BJ (cell line): ENCODE data around the gene AP1S1. TPM values are rescaled to one million over a fixed set of nuclear protein-coding genes. Genes with fewer than 3 reads are reported as not detected.
"Not testable (repeated sequence)": the region's sequence is repeated elsewhere in the genome, so short reads cannot be mapped to it uniquely, and the experiment has no call there.

Experiments used
- CTCF ChIA-PET: fragments of 350-600 bp; formaldehyde crosslinking; extraction: SDS; loops from one replicate; lab custom pipeline; 2021; ENCODE audit warnings: antibody characterized with exemption, inconsistent platforms; lab: Yijun Ruan, JAX
- POLR2A ChIA-PET: fragments of 300-600 bp; sonication (Branson Sonifier 250); formaldehyde crosslinking; extraction: SDS; loops from one replicate; lab custom pipeline; 2021; ENCODE audit warnings: antibody characterized with exemption; lab: Charles Lee
- DNase-seq: peaks from one replicate; pipeline ENCODE4 v3.0.0-alpha.2; 2011; ENCODE audit warnings: low read depth
- H3K27me3 ChIP-seq: 2 replicates; pipeline ENCODE4 v1.6.0; 2011; ENCODE audit warnings: low read length; ENCODE audit not compliant: control insufficient read depth, insufficient read depth
- H3K36me3 ChIP-seq: 2 replicates; pipeline ENCODE4 v1.5.1; 2011; ENCODE audit warnings: low read length; ENCODE audit not compliant: control insufficient read depth, insufficient read depth
- H3K4me3 ChIP-seq: 2 replicates; pipeline ENCODE4 v1.5.1; 2011; ENCODE audit warnings: low read depth, mild to moderate bottlenecking, control low read depth, low read length
- polyA plus RNA-seq: library from polyadenylated mRNA; depleted of rRNA; stranded (reverse); fragments of >200 nt; gene quantifications from 2 replicates; pipeline ENCODE4 v1.2.3, GENCODE V29; 2011
- TF ChIP-seq, protein P1 (sequence below): IDR thresholded peaks from 2 replicates; pipeline ENCODE4 v1.5.1; 2011; ENCODE audit warnings: low read depth, mild to moderate bottlenecking, control low read depth, inconsistent platforms, low read length, moderate library complexity; ENCODE audit not compliant: insufficient read depth

Gene AP1S1
- polyA plus RNA-seq, 1 experiment = 270 TPM

- no peak overlapping the region for H3K4me3 ChIP-seq
- DNase-seq = no peak
- ChIA-PET CTCF (interaction anchor here (0.7 to 1.1 kb wide), 2 partner anchors 14 to 35 kb away, joined by 3 read pairs; no protein-coding TSS in a partner anchor), POLR2A (no interaction called here)
- no peaks in the 10 kb centered on the region for H3K36me3 ChIP-seq
- TF ChIP-seq, protein P1, sequence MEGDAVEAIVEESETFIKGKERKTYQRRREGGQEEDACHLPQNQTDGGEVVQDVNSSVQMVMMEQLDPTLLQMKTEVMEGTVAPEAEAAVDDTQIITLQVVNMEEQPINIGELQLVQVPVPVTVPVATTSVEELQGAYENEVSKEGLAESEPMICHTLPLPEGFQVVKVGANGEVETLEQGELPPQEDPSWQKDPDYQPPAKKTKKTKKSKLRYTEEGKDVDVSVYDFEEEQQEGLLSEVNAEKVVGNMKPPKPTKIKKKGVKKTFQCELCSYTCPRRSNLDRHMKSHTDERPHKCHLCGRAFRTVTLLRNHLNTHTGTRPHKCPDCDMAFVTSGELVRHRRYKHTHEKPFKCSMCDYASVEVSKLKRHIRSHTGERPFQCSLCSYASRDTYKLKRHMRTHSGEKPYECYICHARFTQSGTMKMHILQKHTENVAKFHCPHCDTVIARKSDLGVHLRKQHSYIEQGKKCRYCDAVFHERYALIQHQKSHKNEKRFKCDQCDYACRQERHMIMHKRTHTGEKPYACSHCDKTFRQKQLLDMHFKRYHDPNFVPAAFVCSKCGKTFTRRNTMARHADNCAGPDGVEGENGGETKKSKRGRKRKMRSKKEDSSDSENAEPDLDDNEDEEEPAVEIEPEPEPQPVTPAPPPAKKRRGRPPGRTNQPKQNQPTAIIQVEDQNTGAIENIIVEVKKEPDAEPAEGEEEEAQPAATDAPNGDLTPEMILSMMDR = no peak
- no peaks in the 10 kb centered on the region for H3K27me3 ChIP-seq
Observed at GRCh38 chr7:101108961-101109360, 45.3 kb upstream of the AP1S1 start.

DNA sequence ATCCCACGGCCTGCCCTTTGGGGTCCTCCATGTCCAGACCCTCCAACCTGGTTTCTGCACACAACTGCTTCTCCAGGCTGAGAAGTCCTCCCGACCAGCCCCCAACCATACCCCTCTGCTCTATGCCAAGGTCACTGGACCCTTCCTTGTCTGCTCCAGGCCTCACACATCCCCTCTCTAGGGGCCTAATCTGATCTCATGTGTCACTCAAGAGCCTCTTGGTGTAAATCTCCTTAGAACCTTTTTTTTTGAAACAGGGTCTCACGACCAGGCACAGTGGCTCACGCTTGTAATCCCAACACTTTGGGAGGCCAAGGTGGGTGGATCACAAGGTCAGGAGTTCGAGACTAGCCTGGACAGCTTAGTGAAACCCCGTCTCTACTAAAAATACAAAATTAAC lies 44.9 kb upstream of the AP1S1 start:
- no peak overlapping the region for H3K4me3 ChIP-seq
- CTCF ChIA-PET = interaction anchor here (0.7 to 1.2 kb wide), 3 partner anchors 8 to 34 kb away, joined by 3 read pairs; no protein-coding TSS in a partner anchor

GRCh38 chr7:101111261-101111660 lies 43.0 kb upstream of the AP1S1 start:
- no peak for DNase-seq
- ChIA-PET CTCF (interaction anchor here (0.9 to 2.7 kb wide), 4 partner anchors 10 to 236 kb away, joined by 4 to 11 read pairs (median 5); partner anchors contain the start of gene SRRT), POLR2A (no interaction called here)
- Histone ChIP-seq H3K27me3 (no peaks in the 10 kb centered on the region), H3K36me3 (no peaks in the 10 kb centered on the region), H3K4me3 (no peak overlapping the region)
- TF ChIP-seq, protein P1 = no peak

More for the DNA sequence above, 44.9 kb upstream of the AP1S1 start:
- no peak for DNase-seq
- TF ChIP-seq, protein P1 = no peak
- Histone ChIP-seq H3K36me3 (no peaks in the 10 kb centered on the region), H3K27me3 (no peaks in the 10 kb centered on the region)
- POLR2A ChIA-PET = no interaction called here

DNA sequence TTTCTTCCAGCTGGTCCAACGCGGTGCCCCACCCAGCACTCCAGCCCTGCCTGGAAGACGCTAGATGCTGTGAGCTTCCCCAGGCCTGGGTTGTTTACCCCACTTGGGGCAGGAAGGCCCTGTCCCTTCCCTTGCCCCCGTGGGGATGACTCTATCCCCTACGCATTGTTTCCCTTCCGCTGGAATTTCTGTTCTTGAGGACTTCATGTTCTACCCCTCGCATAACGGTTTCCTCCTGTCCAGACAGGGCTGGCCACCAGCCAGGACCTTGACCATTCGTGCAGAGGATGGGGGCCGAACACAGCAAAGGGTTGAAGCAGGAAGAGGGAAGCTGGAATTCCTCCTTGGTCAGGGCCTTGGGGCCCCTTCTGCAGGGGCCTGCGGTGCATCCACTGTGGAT lies 42.0 kb upstream of the AP1S1 start:
- Histone ChIP-seq H3K36me3 (no peaks in the 10 kb centered on the region), H3K27me3 (no peaks in the 10 kb centered on the region), H3K4me3 (no peak overlapping the region)
- POLR2A ChIA-PET = no interaction called here
- TF ChIP-seq, protein P1 = no peak
- CTCF ChIA-PET = interaction anchor here (0.8 to 2.7 kb wide), 4 partner anchors 11 to 35 kb away, joined by 3 to 11 read pairs (median 5); no protein-coding TSS in a partner anchor
- DNase-seq = no peak

DNA sequence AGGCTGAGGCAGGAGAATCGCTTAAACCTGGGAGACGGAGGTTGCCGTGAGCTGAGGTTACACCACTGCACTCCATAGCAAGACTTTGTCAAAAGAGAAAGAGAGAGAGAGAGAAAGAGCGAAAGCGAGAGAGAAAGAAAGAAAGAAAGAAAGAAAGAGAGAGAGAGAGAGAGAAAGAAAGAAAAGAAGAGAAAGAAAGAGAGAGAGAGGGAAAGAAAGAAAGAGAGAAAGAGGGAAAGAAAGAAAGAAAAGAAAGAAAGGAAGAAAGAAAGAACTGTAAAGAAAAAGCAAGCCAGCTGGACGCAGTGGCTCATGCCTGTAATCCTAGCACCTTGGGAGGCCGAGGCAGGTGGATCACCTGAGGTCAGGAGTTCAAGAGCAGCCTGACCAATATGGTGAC lies 41.1 kb upstream of the AP1S1 start:
- POLR2A ChIA-PET, H3K36me3 ChIP-seq, H3K4me3 ChIP-seq, DNase-seq, H3K27me3 ChIP-seq: not testable (repeated sequence)
- CTCF ChIA-PET = interaction anchor here (1.2 kb wide), 1 partner anchor 20 kb away, joined by 3 read pairs; no protein-coding TSS in a partner anchor
